HepG2 (cell line): Measurements from ENCODE around the gene COL9A3. TPM values are rescaled to one million over a fixed set of nuclear protein-coding genes. Genes with fewer than 3 reads are reported as not detected.
A peak's percentile ranks its signal among the peaks of the same experiment; 100 is the strongest.

Experiments used
- AGO2 ChIP-seq: fragments of 200-400 bp; formaldehyde crosslinking; optimal IDR thresholded peaks from 2 replicates; pipeline ENCODE3; 2017; ENCODE audit warnings: mild to moderate bottlenecking, low read depth, low read length, moderate library complexity
- CEBPB ChIP-seq: IDR thresholded peaks from 2 replicates; pipeline ENCODE4 v1.6.1; 2011; ENCODE audit warnings: low read depth, low read length, improper control_type of control experiment, borderline replicate concordance
- EZH2 ChIP-seq: conservative IDR thresholded peaks from 2 replicates; pipeline ENCODE4 v1.6.1; 2012; ENCODE audit warnings: mild to moderate bottlenecking, low read depth, low read length, moderate library complexity
- GFI1 ChIP-seq: sonication (generic); formaldehyde crosslinking; IDR thresholded peaks from 2 replicates; pipeline ENCODE4 v1.5.0; 2020; ENCODE audit warnings: missing genetic modification reagents, mild to moderate bottlenecking, borderline replicate concordance
- GPN1 ChIP-seq: sonication (generic); formaldehyde crosslinking; IDR thresholded peaks from 2 replicates; pipeline ENCODE4 v1.5.1; 2020; ENCODE audit warnings: missing genetic modification reagents, borderline replicate concordance
- HDAC2 ChIP-seq: sonication (generic); formaldehyde crosslinking; IDR thresholded peaks from 2 replicates; pipeline ENCODE4 v1.4.0; 2020; ENCODE audit warnings: missing genetic modification reagents
- IRX3 ChIP-seq: sonication (generic); formaldehyde crosslinking; IDR thresholded peaks from 2 replicates; pipeline ENCODE4 v1.8.1; 2023; ENCODE audit warnings: mild to moderate bottlenecking, low read depth, missing genetic modification reagents, borderline replicate concordance
- KAT2B ChIP-seq: fragments of 150-350 bp; IDR thresholded peaks from 2 replicates; pipeline ENCODE4 v1.6.1; 2014; ENCODE audit warnings: low read depth, low read length, borderline replicate concordance
- KDM2A ChIP-seq: sonication (generic); formaldehyde crosslinking; IDR thresholded peaks from 2 replicates; pipeline ENCODE4 v1.4.0; 2020; ENCODE audit warnings: low read depth, missing genetic modification reagents, borderline replicate concordance
- KDM3A ChIP-seq: IDR thresholded peaks from 2 replicates; pipeline ENCODE4 v1.6.1; 2018; ENCODE audit warnings: low read depth, missing compliant biosample characterization
- MXD3 ChIP-seq: IDR thresholded peaks from 2 replicates; pipeline ENCODE4 v1.6.1; 2016; ENCODE audit warnings: mild to moderate bottlenecking, missing biosample characterization, missing genetic modification reagents
- NFYC ChIP-seq: IDR thresholded peaks from 2 replicates; pipeline ENCODE4 v1.6.1; 2016; ENCODE audit warnings: missing genetic modification reagents, missing compliant biosample characterization
- NRL ChIP-seq: sonication (generic); formaldehyde crosslinking; IDR thresholded peaks from 2 replicates; pipeline ENCODE4 v1.5.0; 2020; ENCODE audit warnings: missing genetic modification reagents, mild to moderate bottlenecking, moderate library complexity, borderline replicate concordance
- PBX2 ChIP-seq: IDR thresholded peaks from 2 replicates; pipeline ENCODE4 v1.6.1; 2016; ENCODE audit warnings: control low read depth
- REPIN1 ChIP-seq: sonication (generic); formaldehyde crosslinking; IDR thresholded peaks from 2 replicates; pipeline ENCODE4 v1.8.0; 2022; ENCODE audit warnings: missing genetic modification reagents, low read depth, mild to moderate bottlenecking, borderline replicate concordance
- SALL1 ChIP-seq: sonication (generic); formaldehyde crosslinking; IDR thresholded peaks from 2 replicates; pipeline ENCODE4 v1.8.0; 2022; ENCODE audit warnings: mild to moderate bottlenecking, missing genetic modification reagents
- SMAD1 ChIP-seq: sonication (generic); formaldehyde crosslinking; IDR thresholded peaks from 2 replicates; pipeline ENCODE4 v1.4.0; 2020; ENCODE audit warnings: missing genetic modification reagents, low read depth, mild to moderate bottlenecking, borderline replicate concordance
- TCF7 ChIP-seq: sonication (generic); IDR thresholded peaks from 2 replicates; pipeline ENCODE4 v1.6.1; 2016; ENCODE audit warnings: antibody characterized with exemption, low read depth
- TEAD2 ChIP-seq: sonication (generic); formaldehyde crosslinking; IDR thresholded peaks from 2 replicates; pipeline ENCODE4 v1.9.0; 2021; ENCODE audit warnings: missing genetic modification reagents
- XRCC5 ChIP-seq: fragments of 200-400 bp; formaldehyde crosslinking; optimal IDR thresholded peaks from 2 replicates; pipeline ENCODE3; 2017; ENCODE audit warnings: mild to moderate bottlenecking, low read length
- YEATS2 ChIP-seq: sonication (generic); formaldehyde crosslinking; IDR thresholded peaks from 2 replicates; pipeline ENCODE4 v1.4.0; 2020; ENCODE audit warnings: missing genetic modification reagents, borderline replicate concordance
- ZBTB37 ChIP-seq: sonication (generic); formaldehyde crosslinking; IDR thresholded peaks from 2 replicates; pipeline ENCODE4 v1.4.0; 2020; ENCODE audit warnings: mild to moderate bottlenecking, missing genetic modification reagents
- ZFY ChIP-seq: sonication (generic); formaldehyde crosslinking; IDR thresholded peaks from 2 replicates; pipeline ENCODE4 v1.4.0; 2020; ENCODE audit warnings: missing genetic modification reagents
- ZKSCAN5 ChIP-seq: sonication (generic); formaldehyde crosslinking; IDR thresholded peaks from 2 replicates; pipeline ENCODE4 v1.5.1; 2020; ENCODE audit warnings: mild to moderate bottlenecking, missing genetic modification reagents
- ZNF230 ChIP-seq: sonication (generic); formaldehyde crosslinking; IDR thresholded peaks from 2 replicates; pipeline ENCODE4 v1.4.0; 2020; ENCODE audit warnings: mild to moderate bottlenecking, missing genetic modification reagents
- ZNF788 ChIP-seq: sonication (generic); formaldehyde crosslinking; IDR thresholded peaks from 2 replicates; pipeline ENCODE4 v1.5.0; 2020; ENCODE audit warnings: mild to moderate bottlenecking, missing genetic modification reagents, borderline replicate concordance
- ZNF839 ChIP-seq: sonication (generic); formaldehyde crosslinking; IDR thresholded peaks from 2 replicates; pipeline ENCODE4 v1.4.0; 2020; ENCODE audit warnings: missing genetic modification reagents, mild to moderate bottlenecking, borderline replicate concordance
- ZNF891 ChIP-seq: sonication (generic); formaldehyde crosslinking; IDR thresholded peaks from 2 replicates; pipeline ENCODE4 v1.5.0; 2020; ENCODE audit warnings: mild to moderate bottlenecking, missing genetic modification reagents
- ZSCAN25 ChIP-seq: sonication (generic); formaldehyde crosslinking; IDR thresholded peaks from 2 replicates; pipeline ENCODE4 v1.8.0; 2022; ENCODE audit warnings: mild to moderate bottlenecking, missing genetic modification reagents
- polyA plus RNA-seq, 8 experiments: library from polyadenylated mRNA; depleted of rRNA in 3 of 8; stranded (reverse) in 7 of 8; unstranded in 1 of 8; fragments of >200 nt; fragmentation: Illumina TruSeq in 4 of 8; extraction: Trizol in 4 of 8; gene quantifications; 2 replicates each; pipeline versions ENCODE4 v1.2.1 to v1.2.3, GENCODE V29; 2011 to 2016; ENCODE audit warnings: low read depth in 4 of 8, missing spikeins in 1 of 8, mixed read lengths in 1 of 8; ENCODE audit not compliant: insufficient read depth in 1 of 8
- total RNA-seq, 5 experiments: library from RNA; depleted of rRNA; stranded (reverse); fragments of >200 nt; fragmentation: Illumina TruSeq; extraction: Trizol; gene quantifications; 2 replicates each; pipeline ENCODE4 v1.2.3, GENCODE V29; 2016; ENCODE audit warnings: low read depth in 1 of 5

The COL9A3 gene
- total and polyA plus RNA-seq, 2 of the 13 experiments (the other 11 are each of a cell fraction or from before 2014, with no cell fraction given) = 155 to 204 TPM

GRCh38 chr20:62801284-62802010, 15.4 kb upstream of the COL9A3 start (continued):
- TF ChIP-seq SALL1 (CRISPR knock-in tag) = peak; percentile 8; the same call in 1 of the 2 replicates
- TF ChIP-seq XRCC5 = no peak
- no peak for TF ChIP-seq KDM3A (CRISPR knock-in tag)
- TF ChIP-seq ZNF788 (CRISPR knock-in tag) = 0 out of 2 replicates have a peak, but pooled peaks have one; percentile 38
- TF ChIP-seq AGO2 = peak; percentile 88
- no peak for TF ChIP-seq IRX3 (CRISPR knock-in tag)
- no peak for TF ChIP-seq ZBTB37 (CRISPR knock-in tag)
- 0 out of 2 replicates have a peak, but pooled peaks have one; percentile 19 for TF ChIP-seq KDM2A
- TF ChIP-seq PBX2 (CRISPR knock-in tag) = no peak
- no peak for TF ChIP-seq TCF7
- TF ChIP-seq MXD3 = no peak
- no peak for TF ChIP-seq HDAC2 (CRISPR knock-in tag)
- TF ChIP-seq TEAD2 = no peak
- TF ChIP-seq CEBPB = no peak
- no peak for TF ChIP-seq ZSCAN25 (CRISPR knock-in tag)
- no peak for TF ChIP-seq GFI1 (CRISPR knock-in tag)
- TF ChIP-seq GPN1 = no peak
- peak; percentile 25; the same call in 1 of the 2 replicates for TF ChIP-seq ZFY (CRISPR knock-in tag)
- no peak for TF ChIP-seq NFYC (CRISPR knock-in tag)
- no peak for TF ChIP-seq REPIN1 (CRISPR knock-in tag)
- peak; percentile 52; the same call in 1 of the 2 replicates for TF ChIP-seq SMAD1 (CRISPR knock-in tag)
- no peak for TF ChIP-seq ZNF230 (CRISPR knock-in tag)
- no peak for TF ChIP-seq ZNF839 (CRISPR knock-in tag)
- no peak for TF ChIP-seq KAT2B
- no peak for TF ChIP-seq NRL
- TF ChIP-seq ZKSCAN5 (CRISPR knock-in tag) = no peak
- TF ChIP-seq YEATS2 (CRISPR knock-in tag) = no peak
- TF ChIP-seq EZH2 = no peak
- no peak for TF ChIP-seq ZNF891 (CRISPR knock-in tag)
